A549 (cell line): ENCODE measurements around the gene NCOA3. TPM values are rescaled to one million over a fixed set of nuclear protein-coding genes. Genes with fewer than 3 reads are reported as not detected.
"Not testable (repeated sequence)": the region's sequence is repeated elsewhere in the genome, so short reads cannot be mapped to it uniquely, and the experiment has no call there.

Experiments used
- ATAC-seq, 2 experiments: fragments of 200-7000 bp in 1 of 2; fragments of >200 bp in 1 of 2; cut with Nextera tagmentation in 1 of 2; cut with Tn5 transposase in 1 of 2; 3 replicates each; pipeline versions ENCODE4 v1.8.0 to v1.9.1; 2018 to 2020; ENCODE audit warnings: mild to moderate bottlenecking in 1 of 2, moderate library complexity in 1 of 2
- CTCF ChIA-PET: fragments of 300-600 bp; sonication (Branson Sonifier 250); formaldehyde crosslinking; extraction: SDS; loops from one replicate; lab custom pipeline; 2021; ENCODE audit warnings: antibody characterized with exemption, inconsistent platforms; lab: Yijun Ruan, JAX
- POLR2A ChIA-PET: fragments of 350-600 bp; formaldehyde crosslinking; extraction: SDS; loops from one replicate; lab custom pipeline; 2021; ENCODE audit warnings: antibody characterized with exemption, inconsistent platforms; lab: Yijun Ruan, JAX
- DNase-seq, 2 experiments: peaks; one replicate each; pipeline versions ENCODE4 v3.0.0 to v3.0.0-alpha.2; 2011 to 2016; ENCODE audit warnings: low read depth in 1 of 2, low spot score in 1 of 2
- FAIRE-seq: peaks from 2 replicates; lab custom pipeline; 2011; peaks lifted over from hg19 to GRCh38; lab: Jason Lieb, UNC
- H3K27ac ChIP-seq, 2 experiments: fragments of >200 bp; sonication (Bioruptor Twin); formaldehyde crosslinking; 3 replicates each; pipeline ENCODE4 v1.5.1; 2016 to 2017
- H3K4me1 ChIP-seq: fragments of >200 bp; sonication (Bioruptor Twin); formaldehyde crosslinking; 3 replicates; pipeline ENCODE4 v1.6.1; 2016
- H3K4me2 ChIP-seq: fragments of >200 bp; sonication (Bioruptor Twin); formaldehyde crosslinking; 3 replicates; pipeline ENCODE4 v1.6.1; 2016
- H3K4me3 ChIP-seq: fragments of >200 bp; sonication (Bioruptor Twin); formaldehyde crosslinking; 3 replicates; pipeline ENCODE4 v1.5.1; 2016
- H3K9me3 ChIP-seq: fragments of >200 bp; sonication (Bioruptor Twin); formaldehyde crosslinking; 3 replicates; pipeline ENCODE4 v1.6.1; 2016
- BHLHE40 ChIP-seq: IDR thresholded peaks from 2 replicates; pipeline ENCODE4 v1.6.1; 2012; ENCODE audit warnings: low read depth, low read length, inconsistent platforms
- CHD4 ChIP-seq: fragments of 200-600 bp; sonication (generic); IDR thresholded peaks from 2 replicates; pipeline ENCODE4 v1.6.1; 2016; ENCODE audit warnings: antibody characterized with exemption, mild to moderate bottlenecking, borderline replicate concordance
- E2F6 ChIP-seq: IDR thresholded peaks from 2 replicates; pipeline ENCODE4 v1.6.1; 2012; ENCODE audit warnings: low read depth, borderline replicate concordance
- ELK1 ChIP-seq: fragments of 150-350 bp; IDR thresholded peaks from 2 replicates; pipeline ENCODE4 v1.6.1; 2014; ENCODE audit warnings: low read depth, mild to moderate bottlenecking, low read length
- FOXS1 ChIP-seq: fragments of 250-450 bp; sonication (Bioruptor Pico); IDR thresholded peaks from 2 replicates; pipeline ENCODE4 v1.5.0; 2020; ENCODE audit warnings: mild to moderate bottlenecking, moderate library complexity
- HDAC2 ChIP-seq: fragments of 200-600 bp; sonication (generic); IDR thresholded peaks from 2 replicates; pipeline ENCODE4 v1.6.1; 2016
- HOXA7 ChIP-seq: fragments of 250-450 bp; sonication (Bioruptor Pico); IDR thresholded peaks from 2 replicates; pipeline ENCODE4 v1.5.0; 2020; ENCODE audit warnings: mild to moderate bottlenecking, moderate library complexity
- MYC ChIP-seq: IDR thresholded peaks from 2 replicates; pipeline ENCODE4 v1.6.1; 2012; ENCODE audit warnings: mild to moderate bottlenecking, inconsistent platforms, low read length, improper control_type of control experiment, borderline replicate concordance
- NR3C1 ChIP-seq: fragments of >200 bp; sonication (Bioruptor Twin); formaldehyde crosslinking; IDR thresholded peaks from 3 replicates; pipeline ENCODE4 v1.6.1; 2017
- RCOR1 ChIP-seq: fragments of 150-350 bp; IDR thresholded peaks from 2 replicates; pipeline ENCODE4 v1.6.1; 2014; ENCODE audit warnings: antibody characterized with exemption, low read length, low read depth
- REST ChIP-seq: fragments of 200-600 bp; sonication (generic); IDR thresholded peaks from 2 replicates; pipeline ENCODE4 v1.6.1; 2016; ENCODE audit warnings: antibody characterized with exemption, mild to moderate bottlenecking, moderate library complexity
- SMC3 ChIP-seq: fragments of >200 bp; sonication (Bioruptor Twin); formaldehyde crosslinking; IDR thresholded peaks from 3 replicates; pipeline ENCODE4 v1.6.1; 2018; ENCODE audit warnings: inconsistent platforms
- ZFP36 ChIP-seq: fragments of 450-650 bp; IDR thresholded peaks from 2 replicates; pipeline ENCODE4 v1.6.1; 2014; ENCODE audit warnings: borderline replicate concordance; ENCODE audit not compliant: partially characterized antibody
- WGBS: methylation state at CpG from one replicate; pipeline ENCODE4 v1.1.6; 2017; ENCODE audit errors: missing lambda C conversion rate; 5-methylcytosine and 5-hydroxymethylcytosine counted together
- polyA plus RNA-seq, 4 experiments: library from polyadenylated mRNA; depleted of rRNA in 3 of 4; stranded (reverse); fragments of >200 nt; fragmentation: RNase III in 1 of 4; extraction: RNeasy Plus Mini Kit Qiagen cat#74134 plus additional on column Dnase treatment in 1 of 4; gene quantifications; 2 replicates in 3 of 4; 3 replicates in 1 of 4; pipeline ENCODE4 v1.2.3, GENCODE V29; 2011 to 2017
- TF ChIP-seq, protein P1 (sequence below): fragments of 250-450 bp; sonication (Bioruptor Pico); IDR thresholded peaks from 2 replicates; pipeline ENCODE4 v1.5.0; 2020; ENCODE audit warnings: low read depth, mild to moderate bottlenecking, moderate library complexity
- TF ChIP-seq, protein P2 (sequence below): fragments of >200 bp; sonication (Bioruptor Twin); formaldehyde crosslinking; IDR thresholded peaks from 3 replicates; pipeline ENCODE4 v1.5.1; 2016

Gene NCOA3
- polyA plus RNA-seq, 2 of the 4 experiments (the other 2 are of a cell fraction), result 42.9 to 136 TPM

GRCh38 chr20:47506850-47507249, 5.2 kb downstream of the NCOA3 start (continued):
- no peak for TF ChIP-seq RCOR1

GRCh38 chr20:47507275-47507981, 5.7 kb downstream of the NCOA3 start:
- ChIA-PET POLR2A (interaction anchor here (0.6 kb wide), 1 partner anchor 54 kb away, joined by 3 read pairs; no protein-coding TSS in a partner anchor), CTCF (interaction anchor here (1.1 to 2.2 kb wide), 2 partner anchors 43 to 124 kb away, joined by 3 to 8 read pairs; no protein-coding TSS in a partner anchor)
- FAIRE-seq, H3K27ac ChIP-seq, ATAC-seq, H3K4me3 ChIP-seq, DNase-seq, H3K9me3 ChIP-seq: not testable (repeated sequence)
- 94% methylated on average over 9 of the region's 9 CpGs for WGBS
- Histone ChIP-seq H3K4me2 (peak overlapping the region; percentile 82), H3K4me1 (peaks cover 52% of the 10 kb centered on the region)

- ATAC-seq (no peak), FAIRE-seq (no peak), DNase-seq (no peak)
- POLR2A ChIA-PET, result interaction anchor here (0.6 kb wide), 1 partner anchor 118 kb away, joined by 3 read pairs; no protein-coding TSS in a partner anchor
- Histone ChIP-seq H3K4me2 (peak overlapping the region; percentile 82), H3K27ac (no peak overlapping the region), H3K9me3 (no peaks in the 10 kb centered on the region), H3K4me3 (no peak overlapping the region), H3K4me1 (peaks cover 60% of the 10 kb centered on the region)
- TF ChIP-seq, protein P1, sequence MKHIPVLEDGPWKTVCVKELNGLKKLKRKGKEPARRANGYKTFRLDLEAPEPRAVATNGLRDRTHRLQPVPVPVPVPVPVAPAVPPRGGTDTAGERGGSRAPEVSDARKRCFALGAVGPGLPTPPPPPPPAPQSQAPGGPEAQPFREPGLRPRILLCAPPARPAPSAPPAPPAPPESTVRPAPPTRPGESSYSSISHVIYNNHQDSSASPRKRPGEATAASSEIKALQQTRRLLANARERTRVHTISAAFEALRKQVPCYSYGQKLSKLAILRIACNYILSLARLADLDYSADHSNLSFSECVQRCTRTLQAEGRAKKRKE (CRISPR knock-in tag), result no peak
- TF ChIP-seq REST (no peak), HDAC2 (no peak)
- TF ChIP-seq, protein P2, sequence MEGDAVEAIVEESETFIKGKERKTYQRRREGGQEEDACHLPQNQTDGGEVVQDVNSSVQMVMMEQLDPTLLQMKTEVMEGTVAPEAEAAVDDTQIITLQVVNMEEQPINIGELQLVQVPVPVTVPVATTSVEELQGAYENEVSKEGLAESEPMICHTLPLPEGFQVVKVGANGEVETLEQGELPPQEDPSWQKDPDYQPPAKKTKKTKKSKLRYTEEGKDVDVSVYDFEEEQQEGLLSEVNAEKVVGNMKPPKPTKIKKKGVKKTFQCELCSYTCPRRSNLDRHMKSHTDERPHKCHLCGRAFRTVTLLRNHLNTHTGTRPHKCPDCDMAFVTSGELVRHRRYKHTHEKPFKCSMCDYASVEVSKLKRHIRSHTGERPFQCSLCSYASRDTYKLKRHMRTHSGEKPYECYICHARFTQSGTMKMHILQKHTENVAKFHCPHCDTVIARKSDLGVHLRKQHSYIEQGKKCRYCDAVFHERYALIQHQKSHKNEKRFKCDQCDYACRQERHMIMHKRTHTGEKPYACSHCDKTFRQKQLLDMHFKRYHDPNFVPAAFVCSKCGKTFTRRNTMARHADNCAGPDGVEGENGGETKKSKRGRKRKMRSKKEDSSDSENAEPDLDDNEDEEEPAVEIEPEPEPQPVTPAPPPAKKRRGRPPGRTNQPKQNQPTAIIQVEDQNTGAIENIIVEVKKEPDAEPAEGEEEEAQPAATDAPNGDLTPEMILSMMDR, result no peak
- CTCF ChIA-PET, result interaction anchor here (1.1 to 2.2 kb wide), 3 partner anchors 44 to 124 kb away, joined by 3 to 8 read pairs (median 4); no protein-coding TSS in a partner anchor
Measured at GRCh38 chr20:47508278-47508677, 6.6 kb downstream of the NCOA3 start.

- Histone ChIP-seq H3K27ac (peak overlapping the region in 1 of 2 experiments; percentile 26; a peak in 1 of 6 replicates), H3K4me2 (no peak overlapping the region), H3K4me1 (peaks cover 68% of the 10 kb centered on the region)
- ATAC-seq, result no peak
- no peak for FAIRE-seq
- POLR2A ChIA-PET, result interaction anchor here (0.6 kb wide), 1 partner anchor 119 kb away, joined by 3 read pairs; no protein-coding TSS in a partner anchor
- WGBS, result 87% methylated on average over 6 of the region's 6 CpGs
- no peak for DNase-seq
- TF ChIP-seq SMC3 (no peak), ZFP36 (no peak), NR3C1 (no peak), E2F6 (no peak), MYC (no peak), ELK1 (no peak), BHLHE40 (no peak), CHD4 (no peak), HOXA7 (CRISPR knock-in tag) (no peak), FOXS1 (CRISPR knock-in tag) (no peak)
- TF ChIP-seq, protein P2, result no peak
- TF ChIP-seq, all 56 proteins: peak for 0
- CTCF ChIA-PET, result interaction anchor here (1.3 to 2.2 kb wide), 2 partner anchors 112 to 125 kb away, joined by 4 to 8 read pairs; no protein-coding TSS in a partner anchor
- no peak overlapping the region for H3K4me3 ChIP-seq
- H3K9me3 ChIP-seq, result no peaks in the 10 kb centered on the region
Measured at GRCh38 chr20:47509104-47509661, 7.5 kb downstream of the NCOA3 start.
